Measurements from ENCODE around the gene RNF187. TPM values are rescaled to one million over a fixed set of nuclear protein-coding genes. Genes with fewer than 3 reads are reported as not detected.

Gene RNF187
- total RNA-seq, 1 donor from 2014 or later: 94.8 TPM

GRCh38 chr1:228488818-228489674 lies 1.9 kb downstream of the RNF187 start:
- Mint-ChIP-seq H3K27ac (no peak overlapping the region), H3K27me3 (no peaks in the 10 kb centered on the region), H3K4me1 (ENCODE audit: low read depth) (peaks cover 4% of the 10 kb centered on the region), H3K4me3 (ENCODE audit: low read depth) (peak overlapping the region; percentile 79), H3K9me3 (ENCODE audit: low read depth) (no peaks in the 10 kb centered on the region), H3K36me3 (ENCODE audit: insufficient read depth) (peaks cover 23% of the 10 kb centered on the region)
- TF ChIP-seq, protein P1, sequence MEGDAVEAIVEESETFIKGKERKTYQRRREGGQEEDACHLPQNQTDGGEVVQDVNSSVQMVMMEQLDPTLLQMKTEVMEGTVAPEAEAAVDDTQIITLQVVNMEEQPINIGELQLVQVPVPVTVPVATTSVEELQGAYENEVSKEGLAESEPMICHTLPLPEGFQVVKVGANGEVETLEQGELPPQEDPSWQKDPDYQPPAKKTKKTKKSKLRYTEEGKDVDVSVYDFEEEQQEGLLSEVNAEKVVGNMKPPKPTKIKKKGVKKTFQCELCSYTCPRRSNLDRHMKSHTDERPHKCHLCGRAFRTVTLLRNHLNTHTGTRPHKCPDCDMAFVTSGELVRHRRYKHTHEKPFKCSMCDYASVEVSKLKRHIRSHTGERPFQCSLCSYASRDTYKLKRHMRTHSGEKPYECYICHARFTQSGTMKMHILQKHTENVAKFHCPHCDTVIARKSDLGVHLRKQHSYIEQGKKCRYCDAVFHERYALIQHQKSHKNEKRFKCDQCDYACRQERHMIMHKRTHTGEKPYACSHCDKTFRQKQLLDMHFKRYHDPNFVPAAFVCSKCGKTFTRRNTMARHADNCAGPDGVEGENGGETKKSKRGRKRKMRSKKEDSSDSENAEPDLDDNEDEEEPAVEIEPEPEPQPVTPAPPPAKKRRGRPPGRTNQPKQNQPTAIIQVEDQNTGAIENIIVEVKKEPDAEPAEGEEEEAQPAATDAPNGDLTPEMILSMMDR (IDR thresholded peaks at IDR 0.05; ENCODE audit: unreplicated experiment): no peak
- DNase-seq (ENCODE audit: low spot score, unreplicated experiment): no peak

DNA sequence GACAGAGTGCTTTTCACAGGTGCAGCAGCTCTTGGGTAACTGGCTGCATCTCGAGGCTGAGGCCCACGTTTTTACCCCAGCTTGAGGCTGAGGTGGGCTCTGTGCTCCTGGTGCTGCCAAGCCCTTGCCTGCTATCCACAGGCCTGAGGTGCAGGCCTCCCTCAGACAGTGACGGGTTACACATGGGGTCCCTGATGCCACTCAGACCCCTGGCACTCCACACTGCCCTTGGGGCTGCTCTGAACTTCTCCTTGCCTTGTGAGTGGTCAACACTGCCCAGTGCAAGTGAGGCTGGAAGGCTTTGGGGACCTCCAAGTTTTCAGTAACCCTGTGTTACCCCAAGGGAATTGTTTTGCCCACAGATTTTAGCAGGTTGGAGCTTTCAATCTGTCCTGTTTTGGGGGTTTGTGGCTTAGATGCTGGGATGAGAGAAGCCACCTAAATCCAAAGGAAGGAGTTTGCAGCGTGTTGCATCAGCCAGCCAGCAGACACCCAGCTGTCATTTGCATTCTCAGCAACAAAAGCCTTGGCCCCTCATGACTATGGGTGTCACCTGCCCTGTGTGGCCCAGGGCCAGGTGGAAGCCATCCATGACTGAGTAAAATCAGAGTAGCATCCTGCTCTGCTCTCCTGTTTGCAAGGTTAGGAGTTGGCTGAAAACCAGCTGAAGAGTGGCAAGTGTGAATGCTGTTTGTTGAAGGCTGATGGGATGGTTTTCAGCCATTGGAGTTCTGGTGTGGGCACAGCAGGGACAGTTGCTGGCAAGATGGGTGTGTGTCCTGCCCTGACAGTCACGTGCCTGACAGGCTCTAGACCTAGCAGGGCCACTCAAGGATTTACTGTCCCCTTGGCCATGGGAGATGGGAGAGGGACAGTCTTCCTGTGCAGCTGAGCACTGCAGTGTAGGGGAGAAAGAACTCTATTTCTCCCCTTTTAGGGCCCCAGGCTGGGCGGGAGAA lies 3.2 kb downstream of the RNF187 start:
- Mint-ChIP-seq H3K4me3 (ENCODE audit: low read depth) (no peak overlapping the region), H3K27ac (no peak overlapping the region), H3K9me3 (ENCODE audit: low read depth) (no peaks in the 10 kb centered on the region), H3K4me1 (ENCODE audit: low read depth) (peaks cover 4% of the 10 kb centered on the region), H3K36me3 (ENCODE audit: insufficient read depth) (peaks cover 26% of the 10 kb centered on the region), H3K27me3 (no peaks in the 10 kb centered on the region)
- DNase-seq (ENCODE audit: low spot score, unreplicated experiment): no peak
- TF ChIP-seq, protein P1 (IDR thresholded peaks at IDR 0.05; ENCODE audit: unreplicated experiment): no peak

- no peak overlapping the region for H3K4me3 Mint-ChIP-seq (ENCODE audit: low read depth)
- H3K27me3 Mint-ChIP-seq: no peaks in the 10 kb centered on the region
- DNase-seq (ENCODE audit: low spot score, unreplicated experiment): no peak
- H3K27ac Mint-ChIP-seq: no peak overlapping the region
- H3K4me1 Mint-ChIP-seq (ENCODE audit: low read depth): peaks cover 4% of the 10 kb centered on the region
- no peaks in the 10 kb centered on the region for H3K9me3 Mint-ChIP-seq (ENCODE audit: low read depth)
- TF ChIP-seq, protein P1 (IDR thresholded peaks at IDR 0.05; ENCODE audit: unreplicated experiment): no peak
- peaks cover 32% of the 10 kb centered on the region for H3K36me3 Mint-ChIP-seq (ENCODE audit: insufficient read depth)
These were observed 6.2 kb downstream of the RNF187 start for GRCh38 chr1:228493141-228494043.

- H3K9me3 Mint-ChIP-seq (ENCODE audit: low read depth): no peaks in the 10 kb centered on the region
- no peak overlapping the region for H3K27ac Mint-ChIP-seq
- DNase-seq (ENCODE audit: low spot score, unreplicated experiment): no peak
- no peaks in the 10 kb centered on the region for H3K4me1 Mint-ChIP-seq (ENCODE audit: low read depth)
- H3K27me3 Mint-ChIP-seq: no peaks in the 10 kb centered on the region
- TF ChIP-seq, protein P1 (IDR thresholded peaks at IDR 0.05; ENCODE audit: unreplicated experiment): no peak
- H3K36me3 Mint-ChIP-seq (ENCODE audit: insufficient read depth): peaks cover 32% of the 10 kb centered on the region
- H3K4me3 Mint-ChIP-seq (ENCODE audit: low read depth): no peak overlapping the region
These were observed 6.8 kb downstream of the RNF187 start for GRCh38 chr1:228494044-228494353.

Data from progenitor cell of endocrine pancreas (in vitro differentiated cells).